CD4-positive, alpha-beta T cell treated with Interleukin-15 for 1 hour (primary cell): Measurements from ENCODE around the gene TARDBP.
"Not testable (repeated sequence)": the region's sequence is repeated elsewhere in the genome, so short reads cannot be mapped to it uniquely, and the experiment has no call there.

Source experiments
- DNase-seq: peaks from one replicate; pipeline ENCODE4 v3.0.0-alpha.2; 2020

The TARDBP gene

DNA sequence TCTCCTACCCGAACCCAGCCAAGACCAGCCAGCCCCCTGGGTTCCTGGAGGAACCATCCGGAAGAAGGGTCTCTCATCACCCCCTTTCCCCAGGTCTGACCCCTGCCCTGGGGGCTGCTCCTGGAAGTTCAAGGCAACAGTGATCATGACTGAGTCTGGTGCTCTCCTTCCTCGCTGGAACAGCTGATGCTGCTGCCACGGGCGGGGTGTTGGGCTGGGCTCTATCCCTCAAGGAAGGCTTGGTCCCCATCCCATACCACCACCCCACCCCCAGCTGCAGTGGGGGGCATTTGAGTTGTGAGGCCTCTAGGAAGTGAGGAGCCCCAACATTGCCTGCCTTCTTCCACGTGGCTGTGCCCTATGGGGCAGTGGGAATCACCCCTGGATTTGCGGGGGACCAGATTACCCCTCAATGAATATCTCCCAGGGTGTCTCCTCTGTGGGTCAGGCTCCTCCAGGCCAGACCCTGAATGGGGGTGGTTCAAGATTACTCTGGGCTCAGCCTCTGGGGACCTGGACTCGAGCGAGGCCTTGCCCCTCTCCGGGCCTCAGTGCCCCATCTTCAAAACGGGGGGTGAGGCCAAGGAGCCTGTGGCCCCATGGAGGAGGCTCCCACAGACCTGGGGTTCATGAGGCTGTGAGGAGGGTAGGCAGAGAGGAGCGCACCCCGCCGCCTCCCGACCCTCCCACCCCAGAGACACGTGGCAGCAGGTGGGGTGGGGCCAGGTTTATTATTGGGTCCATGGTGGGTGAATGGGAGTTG is 31.8 kb downstream of the TARDBP start:
- DNase-seq, result no peak

DNA sequence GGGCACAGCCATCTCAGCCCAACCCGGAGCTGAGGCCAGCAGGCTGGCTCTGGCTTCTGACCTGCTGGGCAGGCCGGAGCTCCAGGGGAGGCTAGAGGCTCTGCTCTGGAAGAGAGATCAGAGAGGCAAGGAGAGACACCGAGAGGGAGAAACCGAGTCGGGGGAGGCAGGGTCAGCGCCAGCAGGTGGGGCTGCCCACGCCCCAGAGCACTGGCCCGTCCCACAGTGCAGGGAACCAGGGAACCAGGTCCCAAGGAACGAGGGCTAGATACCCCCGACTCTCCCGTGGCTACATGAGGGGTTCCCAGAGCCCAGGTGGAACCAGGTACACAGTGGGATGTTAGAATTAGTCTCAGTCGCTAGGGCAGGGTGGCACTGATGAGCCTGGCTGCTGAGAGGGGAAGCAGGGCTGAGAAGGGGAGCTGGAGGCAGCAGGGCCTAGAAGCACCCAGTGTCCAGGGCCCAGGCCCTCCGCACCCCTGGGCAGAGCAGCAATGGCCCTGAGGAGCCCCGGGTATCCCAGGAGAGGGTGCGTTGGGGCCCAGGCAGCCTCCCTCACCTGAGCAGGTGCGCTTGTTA is 32.5 kb downstream of the TARDBP start:
- no peak for DNase-seq

- no peak for DNase-seq
Observed at GRCh38 chr1:11045428-11046269, 33.2 kb downstream of the TARDBP start.

- no peak for DNase-seq
Observed at GRCh38 chr1:11046270-11046566, 33.8 kb downstream of the TARDBP start.

DNA sequence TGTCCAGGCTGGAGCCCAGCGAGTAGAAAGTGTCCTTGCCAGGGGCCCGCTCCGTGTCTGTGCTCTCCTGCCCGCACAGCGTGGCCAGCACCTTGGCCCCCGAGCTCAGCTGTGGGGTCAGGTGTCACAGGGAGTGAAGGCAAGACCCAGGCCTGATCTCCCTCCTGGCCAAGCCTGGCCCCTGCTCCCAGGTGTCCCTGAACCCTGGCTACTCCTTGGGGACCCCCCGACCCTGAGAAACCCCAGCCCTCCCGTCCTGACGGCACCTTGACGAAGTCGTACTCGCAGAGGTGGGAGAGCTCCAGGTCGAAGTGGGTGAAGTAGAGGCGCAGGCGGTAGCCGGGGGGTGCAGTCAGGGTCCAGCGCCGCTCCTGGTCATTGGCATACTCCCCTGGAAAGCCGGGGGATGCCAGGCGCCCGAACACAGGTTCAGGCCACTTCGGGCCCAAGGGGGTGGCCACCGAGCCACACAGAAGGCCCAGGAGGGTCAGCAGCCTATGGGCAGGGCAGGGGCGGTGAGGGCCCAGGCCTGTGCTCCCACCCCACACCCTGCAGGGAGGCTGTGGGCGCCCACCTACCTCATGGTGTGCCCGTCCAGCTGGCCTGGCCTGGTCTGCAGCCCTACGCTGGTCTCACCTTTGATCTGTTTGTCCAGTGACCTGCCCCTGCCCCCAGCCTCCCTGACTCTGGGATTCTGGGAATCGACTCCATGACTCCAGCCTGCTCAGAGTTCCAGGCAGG is 34.3 kb downstream of the TARDBP start, which contains the start of gene MASP2:
Gene MASP2, minus strand, starts transcription at position 615 of the 741 bp plus-strand sequence. Its CDS starts 32 bp downstream, at position 583.
- no peak for DNase-seq

GRCh38 chr1:11051121-11051520 is 38.7 kb downstream of the TARDBP start:
- not testable (repeated sequence) for DNase-seq

DNA sequence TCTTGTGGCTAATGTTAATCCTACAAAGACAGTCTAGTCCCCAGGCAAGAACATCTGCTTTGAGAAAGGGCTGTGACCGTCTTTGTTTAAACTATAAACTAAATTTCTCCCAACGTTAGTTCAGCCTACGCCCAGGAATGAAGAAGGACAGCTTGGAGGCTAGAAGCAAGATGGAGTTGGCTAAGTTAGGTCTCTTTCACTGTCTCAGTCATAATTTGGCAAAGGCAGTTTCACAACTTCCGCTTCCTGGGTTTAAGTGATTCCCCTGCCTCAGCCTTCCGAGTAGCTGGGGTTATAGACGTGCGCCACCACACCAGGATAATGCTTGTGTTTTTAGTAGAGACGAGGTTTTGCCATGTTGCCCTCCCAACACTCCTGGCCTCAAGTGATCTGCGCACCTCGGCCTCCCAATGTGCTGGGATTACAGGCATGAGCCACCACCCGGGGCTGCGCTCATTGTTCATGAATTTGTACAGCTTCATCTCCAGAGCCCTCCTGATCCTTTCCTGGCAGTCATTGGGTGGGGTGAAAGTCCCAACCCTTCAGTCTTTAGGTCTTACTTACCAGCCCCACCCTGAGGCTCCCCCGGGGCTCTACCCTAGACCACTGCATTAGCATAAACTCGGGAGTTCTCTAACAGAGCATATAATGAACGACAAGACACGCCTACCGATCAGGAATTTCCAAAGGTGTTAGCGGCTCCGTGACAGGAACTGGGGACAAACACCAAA is 39.5 kb downstream of the TARDBP start:
- DNase-seq, result no peak

DNA sequence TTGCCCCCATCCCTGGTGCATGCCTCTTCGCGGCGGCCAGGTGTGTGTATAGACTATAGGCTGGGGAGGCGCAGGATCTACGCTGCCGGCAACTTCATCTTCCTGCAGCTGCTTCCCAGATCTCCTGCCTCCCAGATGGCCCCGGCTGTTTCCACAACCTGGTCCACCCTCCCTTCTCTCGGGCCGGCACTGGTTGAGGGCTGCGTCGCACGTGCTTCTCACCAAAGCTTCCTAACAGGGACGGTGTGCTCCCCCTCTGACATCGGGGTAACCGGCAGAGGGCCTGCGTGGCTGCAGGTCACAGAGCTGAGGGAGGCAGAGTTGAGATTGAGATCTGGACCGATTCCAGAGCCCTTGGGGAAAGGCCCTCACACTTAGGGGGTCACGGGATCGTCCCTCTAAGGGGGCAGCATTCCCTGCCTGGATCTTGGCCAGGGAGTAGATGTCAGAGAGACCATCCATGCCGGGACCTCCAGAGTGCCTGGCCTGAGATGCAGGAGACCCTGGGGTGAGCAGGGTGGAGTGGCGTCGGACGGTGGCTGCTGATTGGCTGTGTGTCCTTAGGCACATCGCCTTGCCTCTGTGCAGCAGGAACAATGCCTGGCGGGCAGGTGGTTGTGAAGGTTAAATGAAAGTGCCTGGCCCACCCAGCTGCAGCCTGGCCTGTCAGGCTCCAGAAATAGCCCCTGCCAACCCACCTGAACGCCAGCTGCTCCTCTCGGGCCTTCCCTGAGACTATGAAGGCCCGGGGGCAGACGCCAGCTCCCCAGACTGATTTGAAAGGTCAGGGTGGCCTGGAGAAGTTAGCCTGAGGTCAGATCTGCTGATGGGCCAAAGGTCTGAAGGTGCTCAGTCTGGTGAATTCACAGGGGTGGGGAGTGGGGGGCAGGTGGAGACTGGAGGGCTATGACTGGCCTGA is 40.6 kb downstream of the TARDBP start:
- no peak for DNase-seq

- DNase-seq, result no peak
Observed at GRCh38 chr1:11053758-11054137, 41.3 kb downstream of the TARDBP start.

DNA sequence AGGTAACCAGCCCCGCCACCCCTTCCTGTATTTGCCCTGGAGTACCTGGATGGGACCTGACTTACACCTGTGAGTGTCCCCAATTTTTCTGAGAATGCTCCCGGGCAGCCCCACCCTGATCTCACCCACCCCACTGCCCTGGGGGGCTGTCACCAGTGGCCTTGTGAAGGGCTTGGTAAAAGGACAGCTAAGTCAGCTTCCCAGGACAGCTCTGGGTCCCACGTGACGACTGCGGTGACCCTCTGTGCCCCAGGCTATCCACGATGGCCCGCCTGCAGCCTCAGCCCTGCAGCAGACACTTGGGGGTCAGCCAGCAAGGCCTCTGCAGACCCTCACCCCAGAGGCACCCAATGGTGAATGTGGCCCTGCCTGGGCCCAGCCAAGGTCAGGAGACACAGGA is 41.7 kb downstream of the TARDBP start:
- no peak for DNase-seq

DNA sequence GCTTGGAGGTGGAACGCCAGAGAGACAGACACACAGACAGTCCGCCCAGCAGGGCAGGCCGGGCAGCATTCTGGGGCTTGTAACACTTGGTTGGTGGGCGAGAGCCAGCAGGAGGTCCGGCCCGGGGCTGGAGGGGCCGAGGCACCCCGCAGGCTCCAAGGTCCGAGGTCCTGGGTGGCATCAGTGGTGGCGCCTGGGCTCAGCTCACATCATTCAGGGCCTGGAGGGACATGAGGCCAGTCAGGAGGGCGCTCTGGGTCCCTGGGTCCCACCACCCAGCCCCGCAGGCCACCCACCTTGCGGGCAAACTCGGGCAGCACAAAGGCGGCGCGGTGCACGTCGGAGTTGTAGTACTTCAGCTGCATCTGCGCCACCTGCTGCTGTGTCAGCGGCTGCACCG is 42.2 kb downstream of the TARDBP start:
- DNase-seq, result no peak

DNA sequence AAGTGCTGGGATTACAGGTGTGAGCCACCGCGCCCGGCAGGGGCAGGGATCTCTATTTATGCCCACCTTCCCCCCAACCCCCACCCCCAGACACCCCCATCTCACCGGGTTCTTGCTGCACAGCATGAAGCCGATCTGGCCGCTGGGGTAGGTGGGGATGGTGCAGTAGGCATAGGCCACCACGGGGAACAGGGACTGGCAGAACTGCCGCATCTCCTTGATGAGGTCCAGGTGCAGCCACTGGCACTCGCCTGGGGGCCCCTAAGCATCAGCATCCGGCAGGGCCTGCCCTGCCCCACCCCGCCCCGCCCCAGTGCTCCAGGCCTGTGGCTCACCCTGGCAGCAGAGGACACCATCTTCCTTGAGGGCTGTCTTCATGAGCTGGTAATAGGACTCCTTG is 43.2 kb downstream of the TARDBP start:
- DNase-seq, result no peak

DNA sequence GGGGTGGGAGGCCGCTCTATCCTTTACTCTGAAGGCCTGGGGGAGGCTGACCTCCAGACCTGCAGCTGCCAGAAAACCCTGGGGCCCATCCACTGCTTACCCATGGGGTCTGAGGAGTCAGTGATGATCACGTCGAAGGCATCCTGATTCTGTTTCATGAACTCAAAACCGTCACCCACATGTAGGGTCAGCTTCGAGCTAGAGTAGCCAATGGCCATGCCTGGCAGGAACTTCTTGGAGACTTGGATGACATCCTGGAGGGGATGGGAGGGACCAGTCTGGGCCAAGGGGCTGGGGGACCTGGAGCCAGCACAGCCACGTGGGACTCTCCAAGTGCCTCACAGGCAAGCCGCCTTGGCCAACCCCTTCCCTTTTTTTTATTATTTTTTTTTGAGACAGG is 44.0 kb downstream of the TARDBP start:
- no peak for DNase-seq

DNA sequence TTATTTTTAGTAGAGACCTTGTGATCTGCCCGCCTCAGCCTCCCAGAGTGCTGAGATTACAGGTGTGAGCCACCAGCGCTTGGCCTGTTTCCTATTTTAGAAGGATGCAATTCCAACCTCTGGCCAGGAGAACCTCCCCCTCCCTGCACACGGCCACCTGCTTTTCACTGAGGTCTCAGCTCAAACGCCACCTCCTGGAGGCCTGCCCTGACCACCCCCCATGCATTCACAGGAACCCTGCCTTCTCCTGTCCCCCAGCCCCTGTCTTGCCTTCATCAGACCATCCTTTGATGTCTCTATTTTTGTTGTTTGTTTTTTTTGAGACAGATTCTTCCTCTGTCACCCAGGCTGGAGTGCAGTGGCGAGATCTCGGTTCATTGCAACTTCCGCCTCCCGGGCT is 45.0 kb downstream of the TARDBP start:
- DNase-seq, result no peak

- no peak for DNase-seq
Observed at GRCh38 chr1:11058026-11058425, 45.6 kb downstream of the TARDBP start.

GRCh38 chr1:11058595-11059154 is 46.2 kb downstream of the TARDBP start:
- no peak for DNase-seq

GRCh38 chr1:11059155-11059967 is 46.9 kb downstream of the TARDBP start:
- DNase-seq, result no peak

DNA sequence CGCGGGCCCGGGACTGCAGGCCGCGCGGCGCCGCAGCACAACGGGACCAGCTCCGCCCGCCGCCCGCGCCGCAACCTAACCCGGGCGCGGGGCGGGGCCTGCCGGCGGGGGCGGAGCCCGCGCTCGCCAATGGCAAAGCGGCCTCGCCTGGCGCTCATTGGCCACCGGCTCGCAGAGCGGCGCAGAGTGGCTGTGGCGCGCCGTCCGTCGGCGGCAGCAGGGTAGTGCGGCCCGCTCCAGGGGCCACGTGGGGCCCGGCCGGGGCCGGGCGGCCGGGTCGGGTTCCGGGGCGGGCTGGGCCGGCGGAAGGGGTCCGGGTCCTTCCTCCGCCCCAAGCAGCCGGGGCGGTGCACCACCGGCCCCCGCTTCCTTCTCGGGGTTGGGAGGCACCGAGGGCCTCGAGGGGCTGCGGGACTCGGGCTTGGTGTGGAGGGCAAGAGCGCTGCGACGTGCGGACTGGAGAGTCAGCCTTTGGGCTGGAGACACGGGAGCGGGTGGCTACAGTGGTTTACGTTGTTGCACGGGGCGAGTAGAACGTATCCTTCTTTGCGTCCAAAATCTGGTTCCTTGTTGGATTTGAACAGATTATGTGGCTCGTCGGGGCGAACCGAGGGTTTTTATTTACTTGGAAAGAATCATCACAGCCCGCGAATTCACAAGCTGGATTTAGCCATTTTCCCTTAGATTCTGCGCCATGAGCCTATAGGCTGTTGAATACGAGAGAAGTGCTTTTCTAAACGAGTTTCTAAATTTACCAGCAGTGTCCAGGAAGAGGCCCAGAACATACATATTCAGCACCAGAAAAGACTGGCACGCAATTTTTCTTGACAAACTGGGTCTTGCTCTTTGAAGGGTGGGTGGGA is 47.7 kb downstream of the TARDBP start, which contains the start of gene SRM:
Gene SRM, minus strand, starts transcription at position 51 of the 863 bp plus-strand sequence. CDS start 75 bp downstream, outside the sequence.
- peak; percentile 91 for DNase-seq
